ENCODE results near the gene TMEM95.
"Not testable (repeated sequence)": the region's sequence is repeated elsewhere in the genome, so short reads cannot be mapped to it uniquely, and the experiment has no call there.

Gene TMEM95

DNA sequence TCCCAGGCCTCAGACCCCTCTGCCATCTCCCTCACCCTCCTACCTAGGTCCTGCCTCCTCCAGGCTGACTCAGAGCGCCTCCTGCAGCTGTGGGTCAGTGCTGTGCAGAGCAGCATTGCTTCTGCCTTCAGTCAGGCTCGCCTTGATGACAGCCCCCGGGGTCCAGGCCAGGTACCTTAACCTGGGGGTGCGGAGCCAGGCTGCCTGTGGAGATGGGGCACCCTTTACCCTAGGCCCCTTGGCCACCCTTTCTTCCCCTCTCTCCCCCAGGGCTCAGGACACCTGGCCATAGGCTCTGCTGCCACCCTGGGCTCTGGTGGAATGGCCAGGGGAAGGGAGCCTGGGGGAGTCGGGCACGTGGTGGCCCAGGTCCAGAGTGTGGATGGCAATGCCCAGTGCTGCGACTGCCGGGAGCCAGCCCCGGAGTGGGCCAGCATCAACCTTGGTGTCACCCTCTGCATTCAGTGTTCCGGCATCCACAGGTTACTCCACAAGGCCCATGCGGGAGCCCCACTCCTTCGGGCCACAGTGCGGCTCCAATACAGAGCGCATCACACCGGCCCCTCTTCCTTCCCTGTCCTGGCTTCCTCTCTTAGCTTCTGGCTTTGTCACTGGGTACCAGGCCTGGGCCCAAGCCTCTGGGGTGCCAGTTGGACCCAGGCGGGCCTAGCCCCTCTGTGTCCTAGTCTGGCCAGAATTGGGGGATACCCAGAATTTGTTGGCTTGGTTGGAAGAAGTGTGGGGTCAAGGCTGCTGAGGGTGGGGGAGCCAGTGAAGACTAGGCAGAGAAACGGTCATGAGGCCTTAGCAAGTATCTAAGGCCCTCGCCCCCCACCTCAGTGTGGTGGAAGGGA is 8.0 kb upstream of the TMEM95 start:
- DNase-seq (ENCODE audit: low read depth), result no peak

DNA sequence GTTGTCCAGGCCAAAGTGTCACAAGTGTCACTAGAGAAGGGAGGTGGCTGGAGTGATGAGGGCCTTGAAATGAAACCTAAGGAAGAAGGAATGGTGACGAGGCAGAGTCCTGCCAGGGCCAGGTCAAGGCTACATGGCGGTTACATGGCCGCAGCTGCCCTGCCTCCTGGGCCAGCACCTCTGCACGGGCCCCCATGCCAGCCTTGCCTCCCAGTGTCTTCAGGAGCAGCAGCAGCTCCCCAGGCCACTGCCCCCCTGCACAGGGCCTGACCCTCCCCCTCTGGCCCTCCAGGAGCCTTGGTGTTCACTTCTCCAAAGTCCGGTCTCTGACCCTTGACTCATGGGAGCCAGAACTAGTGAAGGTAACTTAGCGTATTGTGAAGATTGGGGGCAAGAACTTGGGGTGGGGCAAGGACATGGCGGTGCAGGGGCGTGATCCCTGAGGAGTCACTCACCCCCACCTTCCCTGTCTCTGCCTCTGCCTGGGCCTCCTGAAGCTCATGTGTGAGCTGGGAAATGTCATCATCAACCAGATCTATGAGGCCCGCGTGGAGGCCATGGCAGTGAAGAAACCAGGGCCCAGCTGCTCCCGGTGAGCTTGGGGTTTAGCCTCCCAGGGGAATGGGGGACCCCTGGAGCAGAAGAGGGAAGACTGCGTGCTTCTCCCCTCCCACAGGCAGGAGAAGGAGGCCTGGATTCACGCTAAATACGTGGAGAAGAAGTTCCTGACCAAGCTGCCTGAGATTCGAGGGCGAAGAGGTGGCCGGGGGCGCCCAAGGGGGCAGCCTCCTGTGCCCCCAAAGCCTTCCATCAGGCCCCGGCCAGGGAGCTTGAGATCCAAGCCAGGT is 7.1 kb upstream of the TMEM95 start:
- no peak for DNase-seq (ENCODE audit: low read depth)

DNA sequence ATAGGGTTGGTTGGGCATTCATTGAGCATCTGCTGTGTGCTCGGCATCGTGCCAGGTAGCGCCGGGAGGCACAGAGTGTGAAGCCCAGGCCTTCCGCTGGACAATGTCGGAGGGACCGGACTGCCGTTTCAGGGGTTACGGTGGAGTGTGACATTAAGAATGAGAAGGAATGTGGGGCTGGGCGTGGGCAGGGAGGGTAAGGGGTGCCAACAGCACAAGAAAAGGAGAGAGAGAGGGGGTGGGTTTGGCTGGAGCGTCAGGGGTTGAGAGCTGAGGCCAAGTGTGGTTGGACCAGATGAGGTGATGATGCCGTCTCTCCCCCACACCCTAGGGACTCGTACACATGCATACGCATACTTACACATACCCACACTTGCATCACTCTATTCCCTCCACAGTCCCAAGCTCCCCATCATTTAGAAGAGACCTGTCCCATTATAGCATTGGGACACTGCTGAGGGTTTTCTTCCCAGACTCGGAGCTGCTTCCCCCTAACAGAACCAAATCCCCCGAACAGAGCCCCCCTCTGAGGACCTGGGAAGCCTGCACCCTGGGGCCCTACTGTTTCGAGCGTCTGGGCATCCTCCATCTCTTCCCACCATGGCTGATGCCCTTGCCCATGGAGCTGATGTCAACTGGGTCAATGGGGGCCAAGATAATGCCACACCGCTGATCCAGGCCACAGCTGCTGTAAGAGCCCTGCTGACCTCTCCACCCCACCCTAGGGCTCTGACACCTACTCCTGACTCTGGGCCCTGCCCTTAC is 6.3 kb upstream of the TMEM95 start:
- no peak for DNase-seq (ENCODE audit: low read depth)

DNA sequence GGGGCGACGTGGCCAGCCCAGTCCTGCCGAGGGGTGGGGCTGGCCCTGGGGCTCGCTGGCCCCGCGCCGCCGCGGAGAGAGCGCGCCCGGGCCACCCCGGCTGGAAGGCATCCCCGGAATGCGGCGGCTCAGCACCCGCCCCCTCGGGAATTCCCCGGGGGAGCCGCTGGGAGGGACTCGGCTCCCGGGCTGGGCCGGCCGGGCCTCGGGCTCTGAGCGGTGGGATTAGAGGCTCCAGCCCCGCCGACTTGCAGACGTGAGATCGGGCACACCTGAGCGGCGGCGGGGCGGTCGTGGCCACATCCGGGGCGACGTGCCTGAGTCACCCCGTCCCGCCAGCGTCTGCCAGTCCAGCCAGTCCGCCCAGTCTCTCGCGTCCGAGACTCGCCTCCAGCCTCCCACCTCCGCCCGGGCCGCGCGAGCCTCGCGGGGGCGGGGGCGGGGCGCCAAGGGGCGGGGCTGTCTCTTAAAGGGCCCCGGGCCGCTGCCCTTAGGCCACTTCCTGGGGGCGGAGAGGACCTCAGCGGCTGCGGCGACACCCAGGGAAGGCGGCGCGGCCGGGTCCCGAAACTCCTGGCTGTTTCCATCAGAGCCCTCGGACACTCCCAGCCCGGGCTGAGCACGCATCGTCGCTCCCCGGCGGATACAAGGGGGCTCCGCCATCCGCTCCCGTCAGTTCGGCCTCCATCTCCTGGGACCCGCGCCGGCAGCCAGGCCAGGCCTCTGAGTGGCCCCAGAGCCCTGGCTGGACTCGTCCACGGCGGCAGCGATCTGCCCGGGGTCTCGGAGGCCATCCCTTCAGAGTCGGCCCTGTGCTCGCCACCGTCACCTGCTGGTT is 3.1 kb upstream of the TMEM95 start, which contains the start of gene KCTD11:
TSS of gene KCTD11 (plus strand) at position 498 of the 838 bp plus-strand sequence.
- DNase-seq (ENCODE audit: low read depth), result peak; percentile 88

DNA sequence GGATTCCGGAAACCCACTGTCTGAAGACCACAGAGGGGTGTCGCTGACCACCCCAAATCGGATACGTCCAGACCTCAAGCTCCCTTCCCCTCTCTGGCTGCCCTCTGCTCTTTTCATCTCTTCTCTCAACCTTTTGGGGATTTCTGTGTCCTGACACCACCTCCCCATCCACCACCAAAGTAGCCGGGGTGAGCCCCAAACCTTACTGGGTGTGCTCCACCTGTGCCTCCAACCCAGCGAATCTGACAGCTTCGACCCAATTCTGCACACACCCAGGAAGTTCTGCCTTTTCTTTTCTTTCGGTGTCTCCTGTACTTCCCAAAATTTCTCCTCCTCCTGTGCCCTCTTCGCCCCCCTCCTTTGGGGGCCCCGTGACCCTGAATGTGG is 2.5 kb upstream of the TMEM95 start:
- DNase-seq (ENCODE audit: low read depth), result no peak

DNA sequence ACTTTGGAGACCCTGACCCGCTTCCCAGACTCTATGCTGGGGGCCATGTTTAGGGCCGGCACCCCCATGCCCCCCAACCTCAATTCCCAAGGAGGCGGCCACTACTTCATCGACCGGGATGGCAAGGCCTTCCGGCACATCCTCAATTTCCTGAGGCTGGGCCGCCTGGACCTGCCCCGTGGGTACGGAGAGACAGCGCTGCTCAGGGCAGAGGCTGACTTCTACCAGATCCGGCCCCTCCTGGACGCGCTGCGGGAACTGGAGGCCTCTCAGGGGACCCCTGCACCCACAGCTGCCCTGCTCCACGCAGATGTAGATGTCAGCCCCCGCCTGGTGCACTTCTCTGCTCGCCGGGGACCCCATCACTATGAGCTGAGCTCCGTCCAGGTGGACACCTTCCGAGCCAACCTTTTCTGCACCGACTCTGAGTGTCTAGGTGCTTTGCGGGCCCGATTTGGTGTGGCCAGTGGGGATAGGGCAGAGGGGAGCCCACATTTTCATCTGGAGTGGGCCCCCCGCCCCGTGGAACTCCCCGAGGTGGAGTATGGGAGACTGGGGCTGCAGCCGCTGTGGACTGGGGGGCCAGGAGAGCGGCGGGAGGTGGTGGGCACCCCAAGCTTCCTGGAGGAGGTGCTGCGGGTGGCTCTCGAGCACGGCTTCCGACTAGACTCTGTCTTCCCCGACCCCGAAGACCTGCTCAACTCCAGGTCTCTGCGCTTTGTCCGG is 1.9 kb upstream of the TMEM95 start:
- no peak for DNase-seq (ENCODE audit: low read depth)

DNA sequence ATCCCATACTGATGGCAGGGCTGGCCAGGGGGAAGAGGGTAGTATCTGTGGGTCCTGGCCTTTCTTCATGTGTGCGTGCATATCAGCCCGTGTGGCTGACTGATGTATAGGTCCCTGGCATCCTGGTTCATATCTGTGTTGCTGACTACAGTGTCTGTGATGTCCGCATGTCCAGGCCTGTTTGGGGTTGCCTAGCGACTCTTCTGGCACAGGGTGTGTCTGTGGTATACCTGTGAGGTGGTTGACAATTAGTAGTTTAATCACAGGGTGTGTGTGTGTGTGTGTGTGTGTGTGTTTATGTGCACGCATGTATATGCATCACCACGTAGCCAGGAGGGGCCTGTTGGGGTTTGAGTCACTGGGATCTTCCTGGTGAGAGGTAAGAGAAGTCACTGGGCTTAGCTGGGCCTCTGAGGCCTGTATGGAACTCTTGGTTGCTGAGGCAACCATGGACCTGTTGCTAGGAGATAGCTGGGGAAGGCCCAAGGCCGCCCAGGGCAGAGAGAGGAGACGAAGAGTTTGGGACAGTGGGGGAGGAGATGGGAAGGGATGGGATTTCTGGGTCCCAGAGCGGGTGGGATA is 603 bp upstream of the TMEM95 start:
- no peak for DNase-seq (ENCODE audit: low read depth)

DNA sequence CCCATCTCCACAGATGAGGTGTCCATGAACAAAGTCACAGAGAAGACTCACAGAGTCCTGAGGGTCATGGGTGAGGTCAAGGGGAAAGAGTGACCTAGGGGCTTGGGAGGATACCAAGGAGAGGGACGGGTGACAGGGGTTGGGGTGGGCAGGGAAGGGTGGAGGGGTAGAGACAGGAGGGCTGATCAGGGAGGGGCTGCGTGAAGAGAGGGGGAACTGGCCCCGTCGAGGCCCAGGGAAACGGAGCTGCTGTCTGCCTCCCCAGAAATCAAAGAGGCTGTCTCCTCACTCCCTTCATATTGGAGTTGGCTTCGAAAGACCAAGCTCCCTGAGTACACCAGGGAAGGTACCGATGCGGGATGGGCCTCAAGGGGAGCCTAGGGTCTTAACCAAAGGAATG is 617 bp downstream of the TMEM95 start:
- DNase-seq (ENCODE audit: low read depth), result no peak

DNA sequence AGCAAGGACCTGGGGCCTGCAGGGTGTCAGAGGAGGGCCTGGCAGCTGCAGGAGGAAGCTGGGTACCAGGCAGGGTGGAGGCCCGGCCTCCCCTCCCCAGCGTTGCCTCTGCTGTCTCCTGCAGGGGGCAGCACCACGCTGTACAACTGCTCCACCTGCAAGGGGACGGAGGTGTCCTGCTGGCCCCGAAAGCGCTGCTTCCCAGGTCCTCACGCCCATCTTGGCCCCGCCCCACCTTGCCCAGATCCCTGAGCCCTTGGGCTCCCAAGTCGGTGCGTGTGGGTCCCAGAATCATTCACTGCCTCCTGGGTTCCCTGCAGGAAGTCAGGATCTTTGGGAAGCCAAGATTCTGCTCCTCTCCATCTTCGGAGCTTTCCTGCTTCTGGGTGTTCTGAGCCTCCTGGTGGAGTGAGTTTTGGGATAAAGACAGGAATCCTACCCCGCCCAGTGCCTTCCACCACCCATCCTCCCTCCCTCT is 1.2 kb downstream of the TMEM95 start:
- no peak for DNase-seq (ENCODE audit: low read depth)

DNA sequence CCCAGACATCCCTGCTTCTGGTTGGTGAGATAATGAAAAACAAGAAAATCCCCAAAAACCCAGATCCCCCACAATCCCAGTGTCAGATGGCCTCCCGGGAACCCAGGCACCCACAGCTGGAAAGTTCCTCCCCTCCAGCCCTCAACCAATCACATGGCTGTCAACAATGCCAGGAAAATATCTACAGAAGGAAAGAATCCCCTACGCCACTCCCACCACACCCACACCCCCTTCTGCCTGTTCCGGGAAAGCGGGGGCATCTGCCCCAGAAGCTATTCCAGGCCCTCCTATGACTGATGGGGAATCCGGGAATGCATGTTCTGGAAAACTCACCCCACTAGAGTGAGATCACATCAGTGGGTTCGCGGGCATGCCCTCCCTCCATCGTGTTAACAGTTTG is 1.8 kb downstream of the TMEM95 start:
- no peak for DNase-seq (ENCODE audit: low read depth)

DNA sequence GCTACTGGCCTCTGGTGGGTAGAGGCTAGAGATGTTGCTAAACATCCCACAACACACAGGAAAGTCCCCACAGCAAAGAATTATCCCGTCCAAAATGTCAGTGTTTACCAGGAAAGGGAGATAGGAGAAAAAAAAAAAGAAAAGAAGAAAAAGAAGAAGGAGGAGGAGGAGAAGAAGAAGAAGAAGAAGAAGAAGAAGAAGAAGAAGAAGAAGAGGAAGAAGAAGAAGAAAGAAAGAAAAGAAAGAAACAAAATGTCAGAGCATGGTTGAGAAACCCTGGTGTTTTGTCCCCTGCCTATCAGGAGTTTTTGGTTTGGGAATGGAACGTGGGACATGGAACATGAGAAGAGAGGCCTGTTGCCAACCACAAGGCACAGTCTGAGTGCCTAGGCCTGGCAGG is 2.4 kb downstream of the TMEM95 start:
- no peak for DNase-seq (ENCODE audit: low read depth)

DNA sequence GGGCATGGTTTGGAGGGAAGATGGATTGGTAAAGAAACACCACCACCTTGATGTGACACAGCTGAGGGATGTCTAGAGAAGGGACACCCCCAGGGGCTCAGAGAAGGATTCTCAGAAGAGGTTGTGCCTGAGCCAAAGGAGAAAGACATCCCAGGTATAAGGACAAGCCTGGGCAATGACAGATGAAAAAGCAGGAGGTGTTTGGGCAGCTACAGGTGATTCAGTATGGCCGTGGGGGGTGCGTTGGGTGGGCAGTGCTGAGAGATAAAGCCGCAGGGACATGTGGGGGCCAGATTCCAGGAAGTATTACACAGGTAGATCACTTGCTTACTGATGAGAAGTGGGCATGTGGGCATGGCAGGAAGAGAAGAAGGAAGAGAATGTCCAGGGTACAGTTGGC is 7.0 kb downstream of the TMEM95 start:
- no peak for DNase-seq (ENCODE audit: low read depth)

DNA sequence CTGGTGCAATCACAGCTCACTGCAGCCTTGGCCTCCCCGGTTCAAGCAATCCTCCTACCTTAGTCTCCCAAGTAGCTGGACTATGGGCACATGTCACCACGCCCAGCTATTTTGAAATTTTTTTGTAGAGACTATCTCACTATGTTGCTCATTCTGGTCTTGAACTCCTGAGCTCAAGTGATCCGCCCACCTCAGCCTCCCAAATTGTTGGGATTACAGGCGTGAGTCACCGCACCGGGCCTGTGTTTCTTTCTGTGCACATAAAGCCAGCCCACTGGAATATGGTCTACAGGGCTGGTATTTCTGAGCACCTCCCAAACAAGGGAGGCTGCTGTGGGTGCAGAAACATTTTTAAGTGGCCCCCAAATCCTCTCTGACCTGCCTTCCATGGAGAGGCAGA is 8.4 kb downstream of the TMEM95 start:
- no peak for DNase-seq (ENCODE audit: low read depth)

DNA sequence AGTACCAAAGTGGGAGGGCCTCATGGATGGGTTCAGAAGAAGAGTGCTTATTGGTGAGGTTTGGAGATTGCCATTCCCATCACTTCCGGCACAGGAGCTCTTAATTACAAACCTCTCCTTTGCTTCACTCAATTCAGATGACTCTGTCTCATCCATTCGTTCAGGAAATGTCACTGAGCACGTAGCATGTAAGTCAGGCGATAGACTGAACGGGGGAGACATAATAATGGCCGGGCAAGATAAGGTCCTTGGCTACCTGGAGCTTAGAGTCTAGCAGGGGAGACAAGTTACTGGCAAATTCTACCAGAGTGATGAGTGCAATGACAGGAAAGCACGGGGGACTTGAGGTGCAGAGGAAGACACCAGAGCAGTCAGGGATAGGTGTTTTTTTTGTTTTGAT is 11.0 kb downstream of the TMEM95 start:
- DNase-seq (ENCODE audit: low read depth), result not testable (repeated sequence)

DNA sequence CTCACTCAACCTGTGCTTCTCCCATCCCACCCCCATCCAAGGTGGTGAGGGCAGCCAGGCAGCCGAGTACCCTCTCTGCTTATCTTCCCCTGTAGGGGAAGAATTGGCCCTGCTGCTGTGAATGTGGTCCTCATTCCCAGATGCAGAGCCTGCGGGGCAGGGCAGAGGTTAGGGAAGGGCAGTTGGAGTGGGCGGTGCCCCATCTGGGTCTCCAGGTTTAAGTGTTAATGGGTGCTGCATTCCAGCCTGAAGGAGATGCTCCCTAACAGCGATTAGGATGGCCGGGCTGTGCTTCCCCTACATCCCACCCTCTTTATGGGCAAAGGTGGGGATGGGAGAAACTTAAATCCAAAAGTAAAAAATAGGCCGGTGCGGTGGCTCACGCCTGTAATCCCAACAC is 12.1 kb downstream of the TMEM95 start:
- no peak for DNase-seq (ENCODE audit: low read depth)

DNA sequence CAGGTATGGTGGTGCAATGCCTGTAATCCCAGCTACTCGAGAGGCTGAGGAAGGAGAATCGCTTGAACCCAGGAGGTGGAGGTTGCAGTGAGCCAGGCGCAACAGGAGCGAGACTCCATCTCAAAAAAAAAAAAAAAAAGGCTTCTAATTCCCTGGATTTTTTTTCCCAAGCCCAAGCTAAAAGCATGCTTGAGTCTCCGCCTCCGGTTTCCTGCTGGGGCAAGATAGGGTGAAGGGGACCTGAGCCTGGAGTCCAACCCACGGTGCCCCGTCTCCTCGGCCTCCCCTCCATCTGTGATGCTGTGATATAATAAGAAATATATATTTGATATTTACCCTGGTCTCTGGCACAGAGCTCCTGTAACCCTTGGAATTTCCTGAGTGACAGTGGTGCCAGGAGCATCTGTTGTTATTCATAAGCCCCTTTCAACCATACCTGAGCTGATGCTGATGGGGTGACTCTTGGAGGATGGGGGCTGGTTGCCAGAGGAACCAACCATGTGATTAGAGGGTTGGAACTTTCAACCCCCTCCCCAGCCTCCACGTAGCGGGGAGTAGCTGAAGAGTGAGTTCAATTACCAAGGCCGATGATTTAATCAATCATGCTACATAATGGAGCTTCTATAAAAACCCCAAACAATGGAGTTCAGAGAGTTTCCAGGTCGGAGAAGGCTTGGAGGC is 13.1 kb downstream of the TMEM95 start:
- no peak for DNase-seq (ENCODE audit: low read depth)

DNA sequence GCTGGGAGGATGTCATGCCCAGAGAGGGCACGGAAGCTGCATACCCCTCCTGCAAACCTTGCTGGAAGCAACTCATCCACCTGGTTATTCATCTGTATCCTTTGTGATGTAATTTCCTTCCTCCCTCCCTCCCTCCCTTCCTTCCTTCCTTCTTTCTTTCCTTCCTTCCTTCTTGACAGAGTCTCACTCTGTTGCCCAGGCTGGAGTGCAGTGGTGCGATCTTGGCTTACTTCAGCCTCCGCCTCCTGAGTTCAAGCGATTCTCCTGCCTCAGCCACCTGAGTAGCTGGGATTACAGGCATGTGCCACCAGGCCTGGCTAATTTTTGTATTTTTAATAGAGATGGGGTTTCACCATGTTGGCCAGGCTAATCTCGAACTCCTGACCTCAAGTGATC is 13.6 kb downstream of the TMEM95 start:
- DNase-seq (ENCODE audit: low read depth), result not testable (repeated sequence)

DNA sequence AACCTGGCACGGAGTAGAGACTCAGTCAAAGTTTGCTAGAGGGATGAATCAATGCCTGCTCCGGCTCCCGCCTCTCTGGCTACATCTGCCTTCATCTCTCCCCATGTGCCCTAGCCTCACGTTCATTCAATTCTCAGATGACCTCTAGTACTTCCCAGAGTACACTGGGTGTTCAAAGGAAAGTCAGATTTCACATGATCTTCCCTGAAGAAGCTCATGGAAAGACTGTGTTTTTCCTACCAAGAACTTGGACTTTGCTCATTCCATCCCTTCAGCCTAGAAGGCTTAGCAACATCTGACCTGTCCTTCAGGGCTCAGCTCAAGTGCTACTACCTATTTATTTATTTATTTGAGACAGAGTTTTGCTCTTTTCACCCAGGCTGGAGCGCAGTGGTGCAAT is 14.9 kb downstream of the TMEM95 start:
- DNase-seq (ENCODE audit: low read depth), result no peak

DNA sequence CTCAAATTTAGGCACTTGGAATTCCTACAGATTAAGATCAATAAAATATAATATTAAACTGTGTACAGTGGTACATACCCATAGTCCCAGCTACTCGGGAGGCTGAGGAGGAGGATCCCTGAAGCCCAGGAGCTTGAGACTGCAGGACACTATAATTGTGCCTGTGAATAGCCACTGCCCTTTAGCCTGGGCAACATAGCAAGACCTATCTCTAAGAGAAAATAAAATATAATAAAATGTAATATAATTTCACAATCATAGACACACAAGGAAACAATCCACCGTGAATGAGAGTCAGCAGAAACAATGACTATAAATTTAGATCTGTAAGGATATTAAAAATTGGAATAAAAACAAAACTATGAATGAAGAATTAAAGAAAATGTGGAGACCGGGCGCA is 15.9 kb downstream of the TMEM95 start:
- no peak for DNase-seq (ENCODE audit: low read depth)

DNA sequence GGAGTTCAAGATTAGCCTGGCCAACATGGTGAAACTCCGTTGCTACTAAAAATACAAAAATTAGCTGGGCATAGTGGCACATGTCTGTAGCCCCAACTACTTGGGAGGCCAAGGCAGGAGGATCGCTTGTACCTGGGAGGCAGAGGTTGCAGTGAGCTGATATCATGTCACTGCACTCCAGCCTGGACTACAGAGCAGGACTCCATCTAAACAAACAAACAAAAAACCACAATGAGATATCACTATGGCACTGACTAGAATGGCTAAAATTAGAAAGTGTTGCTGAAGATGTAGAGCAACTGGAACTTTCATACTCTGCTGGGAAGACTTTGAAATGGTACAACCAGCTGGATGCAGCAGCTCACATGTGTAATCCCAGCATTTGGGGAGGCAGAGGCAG is 19.4 kb downstream of the TMEM95 start:
- no peak for DNase-seq (ENCODE audit: low read depth)
